ENCODE results near the gene ZFHX2. TPM values are rescaled to one million over a fixed set of nuclear protein-coding genes. Genes with fewer than 3 reads are reported as not detected.

ZFHX2 gene
- total and polyA plus RNA-seq, 2 of the 4 experiments (the other 2 are of a cell fraction): 0.18 to 0.53 TPM

DNA sequence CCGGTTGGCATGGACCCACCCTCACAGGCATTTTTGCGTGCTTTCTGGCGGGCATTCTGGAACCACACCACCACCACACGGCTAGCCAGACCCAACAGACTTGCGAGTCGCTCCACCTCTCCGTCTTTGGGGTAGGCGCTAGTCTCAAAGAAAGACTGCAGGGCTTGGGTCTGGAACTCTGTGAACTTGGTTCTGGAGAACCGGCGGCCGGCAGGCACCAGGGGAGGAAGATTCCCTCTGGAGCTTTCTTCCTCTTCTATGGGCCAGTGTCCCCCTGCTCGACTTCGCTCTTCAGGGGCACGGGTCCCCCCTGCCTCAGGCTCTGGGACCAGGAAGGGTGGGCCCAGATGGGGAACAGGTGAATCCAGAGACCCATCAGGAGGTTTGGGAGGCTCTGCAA, 26.6 kb downstream of the ZFHX2 start:
- H2BK20ac ChIP-seq (ENCODE audit: low read depth, low read length): no peak overlapping the region
- POLR2A ChIA-PET (ENCODE audit: unreplicated experiment): no interaction called here
- no peak overlapping the region for H3K9ac ChIP-seq (ENCODE audit: low read depth, low read length)
- no peaks in the 10 kb centered on the region for H3K9me3 ChIP-seq (ENCODE audit: control insufficient read depth, insufficient read depth, low read length)
- no peaks in the 10 kb centered on the region for H3K79me1 ChIP-seq (ENCODE audit: low read depth in 1 of 2, low read length in 2 of 2)
- H3K56ac ChIP-seq (ENCODE audit: extremely low read depth, insufficient read depth, low read length): no peak overlapping the region
- H3K27me3 ChIP-seq (ENCODE audit: control insufficient read depth, insufficient read depth, low read length): no peaks in the 10 kb centered on the region
- in situ Hi-C loops (cut with MboI; ENCODE audit: low sequenced_read_pairs) (no loop called here), intact Hi-C loops (cut with micrococcal nuclease) (no loop called here), dilution Hi-C loops (cut with HindIII; ENCODE audit: low sequenced_read_pairs, unreplicated experiment) (no loop called here)
- H2BK5ac ChIP-seq (ENCODE audit: low read depth, low read length, poor library complexity, severe bottlenecking): no peak overlapping the region
- TF ChIP-seq CHD1 (IDR thresholded peaks at IDR 0.05; ENCODE audit: low read depth, low read length) (no peak), SMC3 (IDR thresholded peaks at IDR 0.05; ENCODE audit: low read depth, low read length) (no peak), BHLHE40 (IDR thresholded peaks at IDR 0.05; ENCODE audit: low read depth, low read length) (no peak), FOS (IDR thresholded peaks at IDR 0.05; ENCODE audit: low read depth, low read length) (no peak), RFX5 (IDR thresholded peaks at IDR 0.05; ENCODE audit: low read depth, low read length) (no peak), RAD21 (IDR thresholded peaks at IDR 0.05; ENCODE audit: low read length) (no peak), NFE2L2 (IDR thresholded peaks at IDR 0.05; ENCODE audit: low read depth, low read length) (no peak), MAFK (IDR thresholded peaks at IDR 0.05; ENCODE audit: low read depth, low read length) (no peak), MXI1 (IDR thresholded peaks at IDR 0.05; ENCODE audit: borderline replicate concordance, low read depth, low read length) (no peak), MAZ (IDR thresholded peaks at IDR 0.05; ENCODE audit: borderline replicate concordance, low read depth, low read length) (no peak), POLR2A (IDR thresholded peaks at IDR 0.05; ENCODE audit: low read depth, low read length) (no peak), CEBPB (IDR thresholded peaks at IDR 0.05; ENCODE audit: low read depth, low read length) (no peak), RCOR1 (IDR thresholded peaks at IDR 0.05; ENCODE audit: insufficient replicate concordance, low read length) (no peak)
- TF ChIP-seq, protein P1, sequence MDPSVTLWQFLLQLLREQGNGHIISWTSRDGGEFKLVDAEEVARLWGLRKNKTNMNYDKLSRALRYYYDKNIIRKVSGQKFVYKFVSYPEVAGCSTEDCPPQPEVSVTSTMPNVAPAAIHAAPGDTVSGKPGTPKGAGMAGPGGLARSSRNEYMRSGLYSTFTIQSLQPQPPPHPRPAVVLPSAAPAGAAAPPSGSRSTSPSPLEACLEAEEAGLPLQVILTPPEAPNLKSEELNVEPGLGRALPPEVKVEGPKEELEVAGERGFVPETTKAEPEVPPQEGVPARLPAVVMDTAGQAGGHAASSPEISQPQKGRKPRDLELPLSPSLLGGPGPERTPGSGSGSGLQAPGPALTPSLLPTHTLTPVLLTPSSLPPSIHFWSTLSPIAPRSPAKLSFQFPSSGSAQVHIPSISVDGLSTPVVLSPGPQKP (IDR thresholded peaks at IDR 0.05; ENCODE audit: borderline replicate concordance, low read depth, low read length): no peak
- TF ChIP-seq, protein P2, sequence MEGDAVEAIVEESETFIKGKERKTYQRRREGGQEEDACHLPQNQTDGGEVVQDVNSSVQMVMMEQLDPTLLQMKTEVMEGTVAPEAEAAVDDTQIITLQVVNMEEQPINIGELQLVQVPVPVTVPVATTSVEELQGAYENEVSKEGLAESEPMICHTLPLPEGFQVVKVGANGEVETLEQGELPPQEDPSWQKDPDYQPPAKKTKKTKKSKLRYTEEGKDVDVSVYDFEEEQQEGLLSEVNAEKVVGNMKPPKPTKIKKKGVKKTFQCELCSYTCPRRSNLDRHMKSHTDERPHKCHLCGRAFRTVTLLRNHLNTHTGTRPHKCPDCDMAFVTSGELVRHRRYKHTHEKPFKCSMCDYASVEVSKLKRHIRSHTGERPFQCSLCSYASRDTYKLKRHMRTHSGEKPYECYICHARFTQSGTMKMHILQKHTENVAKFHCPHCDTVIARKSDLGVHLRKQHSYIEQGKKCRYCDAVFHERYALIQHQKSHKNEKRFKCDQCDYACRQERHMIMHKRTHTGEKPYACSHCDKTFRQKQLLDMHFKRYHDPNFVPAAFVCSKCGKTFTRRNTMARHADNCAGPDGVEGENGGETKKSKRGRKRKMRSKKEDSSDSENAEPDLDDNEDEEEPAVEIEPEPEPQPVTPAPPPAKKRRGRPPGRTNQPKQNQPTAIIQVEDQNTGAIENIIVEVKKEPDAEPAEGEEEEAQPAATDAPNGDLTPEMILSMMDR (conservative IDR thresholded peaks at IDR 0.05; ENCODE audit: low read depth, low read length): no peak
- TF ChIP-seq, protein P3, sequence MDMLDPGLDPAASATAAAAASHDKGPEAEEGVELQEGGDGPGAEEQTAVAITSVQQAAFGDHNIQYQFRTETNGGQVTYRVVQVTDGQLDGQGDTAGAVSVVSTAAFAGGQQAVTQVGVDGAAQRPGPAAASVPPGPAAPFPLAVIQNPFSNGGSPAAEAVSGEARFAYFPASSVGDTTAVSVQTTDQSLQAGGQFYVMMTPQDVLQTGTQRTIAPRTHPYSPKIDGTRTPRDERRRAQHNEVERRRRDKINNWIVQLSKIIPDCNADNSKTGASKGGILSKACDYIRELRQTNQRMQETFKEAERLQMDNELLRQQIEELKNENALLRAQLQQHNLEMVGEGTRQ (IDR thresholded peaks at IDR 0.05; ENCODE audit: low read depth, low read length): no peak
- no peak overlapping the region for H4K8ac ChIP-seq (ENCODE audit: low read depth in 2 of 2, low read length in 2 of 2)
- no peaks in the 10 kb centered on the region for H3K4me1 ChIP-seq (ENCODE audit: control insufficient read depth, insufficient read depth, low read length)
- no peak overlapping the region for H3K18ac ChIP-seq (ENCODE audit: low read depth, low read length)
- no peak overlapping the region for H3K23ac ChIP-seq (ENCODE audit: low read depth, low read length)
- no peak overlapping the region for H3K14ac ChIP-seq (replicated peaks; ENCODE audit: low read depth, low read length)
- no CpG with 5 or more reads among the region's 14 CpGs for WGBS, 2 experiments (ENCODE audit: extremely low coverage in 2 of 2, insufficient read length in 1 of 2)
- no peak overlapping the region for H2AK5ac ChIP-seq (ENCODE audit: low read depth, low read length)
- no peak overlapping the region for H2BK15ac ChIP-seq (ENCODE audit: low read depth, low read length)
- H4K91ac ChIP-seq (ENCODE audit: insufficient read depth, low read depth, low read length): no peak overlapping the region
- no peak overlapping the region for H2BK120ac ChIP-seq (ENCODE audit: low read depth, low read length)
- no peak for ATAC-seq (ENCODE audit: low read depth)
- no TSS peak for BruUV-seq (replicated peaks)
- H3K27ac ChIP-seq (ENCODE audit: insufficient read depth, low read length): no peak overlapping the region
- no peak for DNase-seq
- no peaks in the 10 kb centered on the region for H4K20me1 ChIP-seq (ENCODE audit: insufficient read depth, low read length)
- no peak overlapping the region for H3K4me2 ChIP-seq (ENCODE audit: low read depth, low read length)
- CTCF ChIA-PET: no interaction called here
- H3K9me1 ChIP-seq (ENCODE audit: insufficient read depth, low read length): no peaks in the 10 kb centered on the region
- no peaks in the 10 kb centered on the region for H3K36me3 ChIP-seq (ENCODE audit: control insufficient read depth, insufficient read depth, low read length)
- H2AFZ ChIP-seq (replicated peaks; ENCODE audit: low read length, poor library complexity): no peak overlapping the region
- H3K4ac ChIP-seq (ENCODE audit: low read depth, low read length): no peak overlapping the region
- H4K5ac ChIP-seq (ENCODE audit: low read depth, low read length): no peak overlapping the region
- H2AK9ac ChIP-seq (replicated peaks; ENCODE audit: low read depth, low read length, poor library complexity): no peak overlapping the region
- no peak overlapping the region for H3K4me3 ChIP-seq (ENCODE audit: insufficient read depth, low read depth, low read length)
